Upper lobe of right lung (tissue), 1 donor: ENCODE results near the gene SEMA5B. TPM values are rescaled to one million over a fixed set of nuclear protein-coding genes. Genes with fewer than 3 reads are reported as not detected.

Source experiments
- ATAC-seq: fragments of 200-7000 bp; cut with Tn5 transposase; one replicate; pipeline ENCODE4 v1.9.1; 2020; ENCODE audit warnings: mild to moderate bottlenecking, moderate library complexity
- DNase-seq: peaks from one replicate; pipeline ENCODE4 v3.0.0-alpha.2; 2020
- H3K27ac ChIP-seq: fragments of 200-600 bp; one replicate; pipeline ENCODE4 v1.8.0; 2022
- H3K27me3 ChIP-seq: fragments of 200-600 bp; one replicate; pipeline ENCODE4 v1.8.0; 2022; ENCODE audit warnings: mild to moderate bottlenecking
- H3K36me3 ChIP-seq: fragments of 200-600 bp; one replicate; pipeline ENCODE4 v1.8.0; 2022
- H3K4me1 ChIP-seq: fragments of 200-600 bp; one replicate; pipeline ENCODE4 v1.8.0; 2022
- H3K4me3 ChIP-seq: fragments of 200-600 bp; one replicate; pipeline ENCODE4 v1.8.0; 2022; ENCODE audit warnings: mild to moderate bottlenecking
- H3K9me3 ChIP-seq: fragments of 200-600 bp; one replicate; pipeline ENCODE4 v1.8.0; 2022
- CTCF ChIP-seq: fragments of 200-600 bp; IDR thresholded peaks from one replicate; pipeline ENCODE4 v1.8.0; 2022; ENCODE audit warnings: antibody characterized with exemption
- intact Hi-C: fragments of 100-400 bp; cut with DNase I; formaldehyde crosslinking; loops from one replicate; pipeline ENCODE4 v1.11.0; 2022
- total RNA-seq: library from RNA; stranded (reverse); fragmentation: NEBNext Ultra II Directional; extraction: Animal tissue kit (Norgen Biotek cat#: 25700); gene quantifications from one replicate; pipeline ENCODE4 v1.2.1, GENCODE V29; 2021
- donor health status: DM: no; HTN: yes; CAD: no; lungs with severe emphysema.

Gene SEMA5B
- total RNA-seq, 1 donor from 2014 or later: 2.3 TPM

- ATAC-seq (no peak), DNase-seq (no peak)
- intact Hi-C loops: no loop called here
Observed at GRCh38 chr3:122931636-122932035, 95.9 kb downstream of the SEMA5B start.

GRCh38 chr3:122930063-122930997 is 97.2 kb downstream of the SEMA5B start:
- Histone ChIP-seq H3K36me3 (no peaks in the 10 kb centered on the region), H3K4me3 (no peak overlapping the region), H3K27me3 (no peaks in the 10 kb centered on the region), H3K4me1 (no peaks in the 10 kb centered on the region), H3K27ac (no peak overlapping the region), H3K9me3 (no peaks in the 10 kb centered on the region)
- intact Hi-C loops: no loop called here
- DNase-seq (no peak), ATAC-seq (no peak)
- TF ChIP-seq CTCF: no peak

More at GRCh38 chr3:122931636-122932035, 95.9 kb downstream of the SEMA5B start:
- Histone ChIP-seq H3K27ac (no peak overlapping the region), H3K4me3 (no peak overlapping the region), H3K36me3 (no peaks in the 10 kb centered on the region), H3K9me3 (no peaks in the 10 kb centered on the region), H3K4me1 (no peaks in the 10 kb centered on the region), H3K27me3 (no peaks in the 10 kb centered on the region)
- no peak for TF ChIP-seq CTCF

- no peaks in the 10 kb centered on the region for H3K36me3 ChIP-seq
- no peaks in the 10 kb centered on the region for H3K9me3 ChIP-seq
- H3K4me3 ChIP-seq: no peak overlapping the region
- intact Hi-C loops: no loop called here
- no peak overlapping the region for H3K27ac ChIP-seq
- H3K4me1 ChIP-seq: no peaks in the 10 kb centered on the region
- TF ChIP-seq CTCF: no peak
- no peaks in the 10 kb centered on the region for H3K27me3 ChIP-seq
- no peak for DNase-seq
- ATAC-seq: peak; percentile 70
Observed at GRCh38 chr3:122929188-122930062, 98.1 kb downstream of the SEMA5B start.

GRCh38 chr3:122928396-122929187 is 99.0 kb downstream of the SEMA5B start:
- no peaks in the 10 kb centered on the region for H3K4me1 ChIP-seq
- H3K36me3 ChIP-seq: no peaks in the 10 kb centered on the region
- no peak for ATAC-seq
- H3K4me3 ChIP-seq: no peak overlapping the region
- no peak overlapping the region for H3K27ac ChIP-seq
- H3K27me3 ChIP-seq: peaks cover 2% of the 10 kb centered on the region
- intact Hi-C loops: no loop called here
- TF ChIP-seq CTCF: no peak
- H3K9me3 ChIP-seq: no peaks in the 10 kb centered on the region
- no peak for DNase-seq

DNA sequence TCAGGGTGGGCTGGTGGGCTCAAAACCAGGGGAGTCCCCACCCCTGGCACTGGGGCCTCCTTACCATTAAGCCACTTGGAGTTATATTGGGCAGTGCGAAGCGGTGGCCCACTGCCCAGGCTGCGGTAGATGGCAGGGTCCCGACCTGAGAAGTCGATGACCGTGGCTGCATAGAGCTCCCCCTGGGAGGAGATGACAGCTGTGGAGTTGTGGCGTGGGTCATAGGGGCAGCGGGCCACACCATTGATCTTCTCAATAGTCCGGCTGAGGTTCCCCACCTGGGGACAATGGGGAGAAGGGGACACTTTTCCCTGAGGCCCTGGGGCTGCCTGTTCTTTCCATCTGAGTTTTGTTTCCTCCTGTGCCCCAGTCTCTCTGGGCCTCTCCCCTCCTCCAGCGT is 99.8 kb downstream of the SEMA5B start:
- no peaks in the 10 kb centered on the region for H3K9me3 ChIP-seq
- peaks cover 9% of the 10 kb centered on the region for H3K27me3 ChIP-seq
- no peak for ATAC-seq
- intact Hi-C loops: no loop called here
- no peak overlapping the region for H3K27ac ChIP-seq
- no peak for DNase-seq
- no peaks in the 10 kb centered on the region for H3K36me3 ChIP-seq
- H3K4me3 ChIP-seq: no peak overlapping the region
- no peaks in the 10 kb centered on the region for H3K4me1 ChIP-seq
- no peak for TF ChIP-seq CTCF
